ENCODE data around the gene TBL3.

The TBL3 gene

GRCh38 chr16:1992704-1993317 lies 21.0 kb downstream of the TBL3 start:
- Histone ChIP-seq H3K36me3 (ENCODE audit: control insufficient read depth, insufficient read depth, low read length) (no peaks in the 10 kb centered on the region), H3K9ac (ENCODE audit: low read length) (no peak overlapping the region), H3K4me1 (ENCODE audit: control insufficient read depth, insufficient read depth, low read length) (peaks cover 3% of the 10 kb centered on the region), H3K27me3 (ENCODE audit: control insufficient read depth, insufficient read depth, low read length) (peaks cover 24% of the 10 kb centered on the region), H3K27ac (ENCODE audit: low read depth, low read length) (no peak overlapping the region), H3K4me3 (ENCODE audit: low read length) (no peak overlapping the region)

GRCh38 chr16:1993731-1994131 lies 21.9 kb downstream of the TBL3 start:
- Histone ChIP-seq H3K27ac (ENCODE audit: low read depth, low read length) (no peak overlapping the region), H3K4me1 (ENCODE audit: control insufficient read depth, insufficient read depth, low read length) (peaks cover 5% of the 10 kb centered on the region)

GRCh38 chr16:1997494-1998359 lies 25.9 kb downstream of the TBL3 start:
- Histone ChIP-seq H3K4me3 (ENCODE audit: low read length) (no peak overlapping the region), H3K27ac (ENCODE audit: low read depth, low read length) (peak overlapping the region; percentile 47), H3K9ac (ENCODE audit: low read length) (no peak overlapping the region), H3K27me3 (ENCODE audit: control insufficient read depth, insufficient read depth, low read length) (no peaks in the 10 kb centered on the region), H3K4me1 (ENCODE audit: control insufficient read depth, insufficient read depth, low read length) (peaks cover 5% of the 10 kb centered on the region), H3K36me3 (ENCODE audit: control insufficient read depth, insufficient read depth, low read length) (peaks cover 24% of the 10 kb centered on the region)

More at GRCh38 chr16:1993731-1994131, 21.9 kb downstream of the TBL3 start:
- Histone ChIP-seq H3K4me3 (ENCODE audit: low read length) (no peak overlapping the region), H3K36me3 (ENCODE audit: control insufficient read depth, insufficient read depth, low read length) (peaks cover 3% of the 10 kb centered on the region), H3K27me3 (ENCODE audit: control insufficient read depth, insufficient read depth, low read length) (peaks cover 22% of the 10 kb centered on the region), H3K9ac (ENCODE audit: low read length) (no peak overlapping the region)

DNA sequence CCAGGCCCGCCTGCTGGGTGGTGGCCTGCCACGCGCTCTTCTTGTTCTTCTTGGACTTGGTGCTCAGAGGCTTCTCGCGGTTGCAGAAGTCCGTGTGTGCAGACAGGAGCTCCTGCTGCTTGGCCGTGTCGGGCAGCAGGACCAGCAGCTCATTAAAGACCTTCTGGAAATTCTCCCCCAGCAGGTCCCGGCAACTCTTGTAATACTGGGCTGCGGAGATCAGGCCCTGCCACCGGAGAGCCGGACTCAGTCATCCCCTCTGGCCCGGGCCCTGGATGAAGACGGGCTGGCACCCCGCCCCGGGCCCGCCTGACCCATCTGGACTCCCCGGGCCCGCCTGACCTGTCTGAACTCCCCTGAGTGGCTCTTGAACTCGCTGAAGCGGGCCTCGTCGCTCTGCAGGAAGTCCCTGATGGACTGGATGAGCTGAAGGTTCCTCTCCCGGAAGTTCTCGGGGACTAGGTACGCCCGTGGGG lies 26.5 kb downstream of the TBL3 start:
- no peak overlapping the region for H3K27ac ChIP-seq (ENCODE audit: low read depth, low read length)
- no peak overlapping the region for H3K9ac ChIP-seq (ENCODE audit: low read length)
- H3K27me3 ChIP-seq (ENCODE audit: control insufficient read depth, insufficient read depth, low read length), result no peaks in the 10 kb centered on the region
- H3K36me3 ChIP-seq (ENCODE audit: control insufficient read depth, insufficient read depth, low read length), result peaks cover 29% of the 10 kb centered on the region
- no peak overlapping the region for H3K4me3 ChIP-seq (ENCODE audit: low read length)
- H3K4me1 ChIP-seq (ENCODE audit: control insufficient read depth, insufficient read depth, low read length), result peaks cover 5% of the 10 kb centered on the region

- H3K9ac ChIP-seq (ENCODE audit: low read length), result no peak overlapping the region
- H3K27ac ChIP-seq (ENCODE audit: low read depth, low read length), result no peak overlapping the region
- H3K4me1 ChIP-seq (ENCODE audit: control insufficient read depth, insufficient read depth, low read length), result peaks cover 8% of the 10 kb centered on the region
- H3K27me3 ChIP-seq (ENCODE audit: control insufficient read depth, insufficient read depth, low read length), result no peaks in the 10 kb centered on the region
- H3K4me3 ChIP-seq (ENCODE audit: low read length), result no peak overlapping the region
- peaks cover 30% of the 10 kb centered on the region for H3K36me3 ChIP-seq (ENCODE audit: control insufficient read depth, insufficient read depth, low read length)
Observed at GRCh38 chr16:1998852-1999801, 27.3 kb downstream of the TBL3 start.

GRCh38 chr16:1999866-2000514 lies 28.1 kb downstream of the TBL3 start:
- Histone ChIP-seq H3K27ac (ENCODE audit: low read depth, low read length) (no peak overlapping the region), H3K36me3 (ENCODE audit: control insufficient read depth, insufficient read depth, low read length) (peaks cover 30% of the 10 kb centered on the region), H3K4me1 (ENCODE audit: control insufficient read depth, insufficient read depth, low read length) (peaks cover 13% of the 10 kb centered on the region), H3K4me3 (ENCODE audit: low read length) (no peak overlapping the region), H3K27me3 (ENCODE audit: control insufficient read depth, insufficient read depth, low read length) (no peaks in the 10 kb centered on the region), H3K9ac (ENCODE audit: low read length) (no peak overlapping the region)

GRCh38 chr16:2001035-2001434 lies 29.2 kb downstream of the TBL3 start:
- Histone ChIP-seq H3K36me3 (ENCODE audit: control insufficient read depth, insufficient read depth, low read length) (peaks cover 30% of the 10 kb centered on the region), H3K4me3 (ENCODE audit: low read length) (no peak overlapping the region), H3K27me3 (ENCODE audit: control insufficient read depth, insufficient read depth, low read length) (no peaks in the 10 kb centered on the region), H3K27ac (ENCODE audit: low read depth, low read length) (no peak overlapping the region), H3K9ac (ENCODE audit: low read length) (no peak overlapping the region), H3K4me1 (ENCODE audit: control insufficient read depth, insufficient read depth, low read length) (peaks cover 14% of the 10 kb centered on the region)

GRCh38 chr16:2001456-2002355 lies 29.9 kb downstream of the TBL3 start:
- Histone ChIP-seq H3K36me3 (ENCODE audit: control insufficient read depth, insufficient read depth, low read length) (peaks cover 30% of the 10 kb centered on the region), H3K27ac (ENCODE audit: low read depth, low read length) (no peak overlapping the region), H3K4me1 (ENCODE audit: control insufficient read depth, insufficient read depth, low read length) (peaks cover 14% of the 10 kb centered on the region), H3K27me3 (ENCODE audit: control insufficient read depth, insufficient read depth, low read length) (no peaks in the 10 kb centered on the region), H3K9ac (ENCODE audit: low read length) (no peak overlapping the region), H3K4me3 (ENCODE audit: low read length) (no peak overlapping the region)

GRCh38 chr16:2002406-2003230 lies 30.8 kb downstream of the TBL3 start:
- Histone ChIP-seq H3K4me1 (ENCODE audit: control insufficient read depth, insufficient read depth, low read length) (peaks cover 13% of the 10 kb centered on the region), H3K27ac (ENCODE audit: low read depth, low read length) (no peak overlapping the region), H3K27me3 (ENCODE audit: control insufficient read depth, insufficient read depth, low read length) (no peaks in the 10 kb centered on the region), H3K9ac (ENCODE audit: low read length) (no peak overlapping the region), H3K4me3 (ENCODE audit: low read length) (no peak overlapping the region), H3K36me3 (ENCODE audit: control insufficient read depth, insufficient read depth, low read length) (peaks cover 31% of the 10 kb centered on the region)

DNA sequence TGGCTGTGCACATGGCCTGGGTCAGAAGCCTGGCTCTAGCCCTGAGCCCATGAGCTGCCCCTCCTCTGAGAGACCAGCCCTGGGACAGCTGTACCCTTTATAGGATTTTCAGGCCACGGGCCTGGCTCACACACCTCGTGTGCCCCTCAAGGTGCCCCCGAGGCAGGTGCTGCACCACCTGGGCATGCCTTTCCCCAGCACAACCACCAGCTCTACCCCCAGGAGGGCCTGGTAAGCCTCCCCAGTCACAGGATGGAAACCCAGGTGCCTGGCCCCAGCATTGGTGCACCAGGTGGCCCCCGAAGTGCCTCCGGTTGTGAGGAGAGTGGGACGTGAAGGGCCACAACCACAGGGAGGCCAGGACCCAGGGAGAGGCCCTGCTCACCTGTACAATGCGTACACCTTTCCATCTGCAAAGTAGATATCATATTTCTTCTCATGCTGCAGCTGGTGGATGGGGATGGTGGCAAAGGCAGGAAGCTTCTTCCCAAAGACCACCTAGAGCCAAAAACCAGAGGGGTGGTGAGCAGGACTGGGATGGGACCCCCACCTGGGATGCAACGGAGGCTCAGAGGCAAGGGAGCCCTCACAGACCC lies 31.5 kb downstream of the TBL3 start:
- Histone ChIP-seq H3K36me3 (ENCODE audit: control insufficient read depth, insufficient read depth, low read length) (peaks cover 30% of the 10 kb centered on the region), H3K4me3 (ENCODE audit: low read length) (no peak overlapping the region), H3K4me1 (ENCODE audit: control insufficient read depth, insufficient read depth, low read length) (peaks cover 18% of the 10 kb centered on the region), H3K27ac (ENCODE audit: low read depth, low read length) (no peak overlapping the region), H3K9ac (ENCODE audit: low read length) (no peak overlapping the region), H3K27me3 (ENCODE audit: control insufficient read depth, insufficient read depth, low read length) (no peaks in the 10 kb centered on the region)

Data from rectal smooth muscle tissue (tissue), 1 donor.